ENCODE results near the gene PMS1.
"Not testable (repeated sequence)": the region's sequence is repeated elsewhere in the genome, so short reads cannot be mapped to it uniquely, and the experiment has no call there.

PMS1 gene

DNA sequence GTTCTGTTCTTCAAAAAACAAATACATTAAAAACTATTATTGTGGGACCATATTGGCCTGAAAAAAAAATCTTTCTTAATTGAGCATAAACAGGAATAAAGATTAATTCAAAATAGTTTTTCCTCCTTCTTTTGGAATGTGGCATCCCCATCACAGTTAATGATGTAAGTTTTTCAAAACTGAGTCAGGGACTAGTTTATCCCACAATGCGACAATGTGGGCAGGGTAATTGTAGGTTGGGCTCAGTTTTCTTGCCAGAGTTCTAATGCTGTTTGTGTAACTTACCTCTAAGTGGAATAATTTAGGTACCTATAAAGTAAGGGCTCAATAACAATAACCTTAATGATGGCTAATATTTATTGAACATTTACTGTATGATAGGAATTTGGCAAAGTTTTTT is 82.0 kb downstream of the PMS1 start:
- DNase-seq = no peak

DNA sequence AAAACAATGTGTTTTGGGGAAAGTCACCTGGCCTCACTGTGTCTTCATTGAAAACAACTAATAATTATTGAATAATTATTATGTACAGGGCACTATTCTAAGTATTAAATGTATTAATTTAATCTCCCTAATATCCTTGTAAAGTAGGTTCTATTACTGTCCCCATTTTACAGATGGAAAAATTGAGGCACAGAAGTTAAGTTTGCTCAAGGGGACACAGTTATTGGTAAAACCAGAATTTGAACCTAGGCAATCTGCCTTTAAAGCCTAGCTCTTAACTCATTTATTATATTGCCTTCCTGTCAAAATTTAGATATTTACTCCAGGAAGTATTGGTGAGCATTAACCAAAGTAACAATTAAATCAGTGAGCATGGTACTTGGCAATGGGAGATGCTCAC is 84.6 kb downstream of the PMS1 start:
- DNase-seq = no peak

DNA sequence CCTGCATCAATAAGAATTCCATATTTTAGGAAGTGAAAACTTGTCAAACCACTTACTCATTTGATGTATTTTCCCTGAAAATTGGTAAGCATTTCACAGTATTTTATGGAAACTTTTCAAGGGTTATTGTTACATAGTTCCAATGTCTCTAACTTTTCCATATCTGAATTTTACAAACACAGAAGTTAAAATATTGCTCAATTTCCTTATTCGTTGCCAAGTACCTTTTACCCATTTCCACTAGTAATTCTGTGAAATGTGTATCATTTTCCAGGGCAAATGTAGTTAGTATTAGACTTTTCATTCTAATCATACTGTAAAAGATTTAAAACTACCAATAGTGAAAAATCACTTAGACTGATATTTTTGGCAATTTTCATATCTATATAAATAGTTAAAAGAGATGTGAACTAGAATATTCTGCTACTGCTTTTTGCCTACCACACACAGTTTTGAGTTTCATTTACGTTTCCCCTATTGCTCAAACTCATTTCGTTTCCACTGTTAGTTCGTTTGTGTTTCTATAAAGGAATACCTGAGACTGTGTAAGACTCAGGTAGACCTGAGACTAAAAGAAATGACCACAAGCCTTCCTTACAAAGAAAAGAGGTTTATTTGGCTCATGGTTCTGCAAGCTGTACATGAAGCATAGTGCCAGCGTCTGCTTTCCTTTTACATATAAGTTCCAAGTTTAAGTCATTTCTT is 86.3 kb downstream of the PMS1 start:
- no peak for DNase-seq

DNA sequence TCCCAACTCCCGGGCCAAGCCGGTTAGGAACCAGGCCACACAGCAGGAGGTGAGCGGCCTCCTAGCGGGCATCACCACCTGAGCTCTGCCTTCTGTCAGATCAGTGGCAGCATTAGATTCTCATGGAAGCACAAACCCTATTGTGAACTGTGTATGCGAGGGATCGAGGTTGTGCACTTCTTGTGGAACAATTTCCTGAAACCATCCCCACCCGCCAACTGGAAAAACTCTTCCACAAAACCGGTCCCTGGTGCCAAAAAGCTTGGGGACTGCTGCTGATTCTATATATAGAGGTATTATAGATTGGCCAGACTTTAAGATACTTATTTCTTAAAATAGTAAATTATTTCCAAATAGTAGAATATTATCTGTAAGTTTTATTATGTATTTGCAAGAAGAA is 89.4 kb downstream of the PMS1 start:
- DNase-seq = no peak

DNA sequence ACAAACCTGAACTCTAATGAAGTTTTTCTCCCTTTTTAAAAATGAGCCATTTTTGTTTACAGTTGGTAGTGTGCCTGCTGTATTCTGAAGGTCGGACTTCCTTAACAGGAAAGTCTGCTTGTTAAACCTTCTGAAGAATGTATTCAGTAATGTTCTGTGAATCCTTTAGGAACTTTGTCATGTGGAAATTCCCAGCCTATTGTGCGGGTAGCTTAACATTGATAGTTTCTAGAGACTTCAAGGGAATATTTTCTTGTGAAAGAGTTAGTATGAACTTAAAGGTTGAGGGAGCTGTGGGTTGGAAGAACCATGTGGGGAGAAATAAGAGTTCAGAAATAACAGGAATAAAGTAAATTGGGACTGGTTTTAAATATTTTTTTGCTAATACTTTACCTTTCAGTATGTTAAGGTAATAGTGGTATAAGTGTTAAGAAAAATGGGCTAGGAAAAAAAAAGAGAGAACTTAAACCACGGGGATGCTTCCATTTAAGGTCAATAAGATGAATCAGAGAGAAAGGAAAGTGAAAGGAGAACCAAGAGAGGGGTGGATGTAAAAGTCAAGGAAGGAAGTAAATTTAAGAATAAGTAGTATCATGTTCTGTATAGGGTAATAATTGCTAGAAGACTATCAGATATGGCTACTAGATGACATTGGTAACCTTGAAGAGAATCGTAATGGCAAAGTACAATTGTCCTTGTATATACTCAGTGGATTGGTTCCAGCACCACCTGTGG is 90.5 kb downstream of the PMS1 start:
- no peak for DNase-seq

DNA sequence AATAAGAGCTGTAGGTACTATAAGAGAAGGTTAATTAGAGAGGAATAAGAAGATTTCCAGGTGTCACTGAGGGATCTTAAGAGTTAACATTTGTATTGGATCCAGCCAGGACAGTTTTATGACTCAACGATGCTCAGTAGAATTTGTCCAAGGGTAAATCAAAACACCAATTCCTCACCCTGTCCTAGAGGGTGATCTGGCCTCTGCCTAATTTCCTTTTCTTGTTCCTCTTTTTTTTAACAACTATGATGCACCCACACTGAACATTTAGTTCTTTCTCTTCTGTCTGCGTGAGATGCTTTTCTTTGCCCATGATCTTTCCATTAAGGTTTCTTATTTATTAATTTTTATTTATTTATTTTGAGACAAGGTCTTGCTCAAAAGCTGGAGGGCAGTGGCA is 92.0 kb downstream of the PMS1 start:
- DNase-seq = no peak

DNA sequence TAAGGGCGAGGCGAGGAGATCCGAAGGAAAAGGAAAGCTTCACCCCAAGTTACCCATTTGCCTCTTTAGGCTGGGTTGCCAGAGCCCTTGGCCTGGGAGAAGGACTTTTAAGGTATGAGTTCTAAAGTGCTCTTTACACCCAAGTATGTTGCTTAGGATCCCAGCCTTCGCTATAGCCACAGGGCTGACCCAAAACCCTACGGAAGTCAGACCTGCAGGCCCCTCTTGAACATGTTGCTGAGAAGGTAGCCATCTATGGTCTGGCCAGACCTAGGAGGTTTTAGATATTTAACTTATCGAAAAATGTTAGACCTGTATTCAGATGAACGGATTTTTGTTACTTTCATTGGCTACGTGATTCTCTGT is 95.4 kb downstream of the PMS1 start:
- no peak for DNase-seq

DNA sequence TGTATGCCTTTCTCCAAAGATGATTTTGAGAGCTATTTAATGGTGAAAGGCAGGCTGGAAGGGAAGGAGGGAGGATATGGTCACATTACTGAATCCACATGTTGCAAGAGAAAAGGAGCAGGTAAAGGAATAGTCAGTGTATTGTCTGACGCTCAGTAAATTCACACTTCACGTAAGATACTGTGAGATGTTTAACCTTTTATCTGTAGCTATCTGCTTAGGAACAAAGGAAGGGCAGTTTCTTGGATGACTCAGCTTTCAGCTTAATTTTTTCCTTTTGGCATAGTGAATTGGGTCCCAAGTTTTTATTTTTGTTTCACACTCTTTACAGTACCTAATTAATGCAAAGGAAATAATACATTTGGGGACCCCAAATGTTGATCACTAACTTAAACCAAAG is 96.2 kb downstream of the PMS1 start:
- DNase-seq = no peak

DNA sequence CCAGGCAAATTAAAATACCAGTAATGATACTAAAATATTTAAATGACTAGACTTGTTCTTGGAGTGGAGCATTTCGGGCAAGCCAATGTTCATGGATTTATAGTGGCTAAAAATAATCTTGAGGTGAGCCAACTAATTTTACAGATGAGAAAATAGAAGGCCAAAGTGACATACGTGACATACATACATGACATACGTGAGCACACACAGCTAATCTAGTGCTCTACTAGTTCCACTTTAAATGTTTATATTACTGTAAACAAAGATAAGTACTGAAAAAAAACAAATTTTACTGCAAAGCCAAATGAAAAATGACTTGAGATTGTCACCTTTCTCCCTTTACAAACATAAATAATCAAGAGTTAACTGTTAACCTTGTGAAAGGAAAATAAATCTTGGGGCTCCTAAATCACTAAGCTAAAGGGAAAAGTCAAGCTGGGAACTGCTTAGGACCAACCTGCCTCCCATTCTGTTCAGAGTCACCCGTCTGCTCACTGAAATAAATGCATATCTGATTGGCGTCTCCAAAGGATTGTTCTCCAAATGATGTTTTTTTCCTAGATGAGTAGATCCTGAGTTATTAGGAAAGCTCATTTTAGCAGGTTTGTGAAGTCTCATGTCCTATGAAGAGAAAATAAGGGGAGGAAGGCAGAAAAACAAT is 96.7 kb downstream of the PMS1 start:
- no peak for DNase-seq

DNA sequence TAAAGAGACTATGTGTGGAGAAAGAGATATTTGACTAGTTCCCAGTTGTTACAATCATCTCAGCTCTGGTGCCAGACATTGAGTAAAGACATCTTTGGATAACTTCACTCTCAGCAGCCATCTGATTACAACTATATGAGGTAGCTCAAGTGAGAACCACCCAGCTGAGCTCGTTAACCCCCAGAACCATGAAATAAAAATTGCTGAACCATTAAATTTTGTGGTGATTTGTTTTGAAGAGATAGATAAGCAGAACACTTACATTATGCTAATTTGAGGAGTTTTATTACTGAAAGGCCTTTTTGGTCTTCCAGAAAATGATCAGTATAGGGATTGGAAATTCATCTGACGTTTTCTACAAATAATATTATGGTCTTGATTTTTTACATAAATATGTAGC is 101.1 kb downstream of the PMS1 start:
- no peak for DNase-seq

DNA sequence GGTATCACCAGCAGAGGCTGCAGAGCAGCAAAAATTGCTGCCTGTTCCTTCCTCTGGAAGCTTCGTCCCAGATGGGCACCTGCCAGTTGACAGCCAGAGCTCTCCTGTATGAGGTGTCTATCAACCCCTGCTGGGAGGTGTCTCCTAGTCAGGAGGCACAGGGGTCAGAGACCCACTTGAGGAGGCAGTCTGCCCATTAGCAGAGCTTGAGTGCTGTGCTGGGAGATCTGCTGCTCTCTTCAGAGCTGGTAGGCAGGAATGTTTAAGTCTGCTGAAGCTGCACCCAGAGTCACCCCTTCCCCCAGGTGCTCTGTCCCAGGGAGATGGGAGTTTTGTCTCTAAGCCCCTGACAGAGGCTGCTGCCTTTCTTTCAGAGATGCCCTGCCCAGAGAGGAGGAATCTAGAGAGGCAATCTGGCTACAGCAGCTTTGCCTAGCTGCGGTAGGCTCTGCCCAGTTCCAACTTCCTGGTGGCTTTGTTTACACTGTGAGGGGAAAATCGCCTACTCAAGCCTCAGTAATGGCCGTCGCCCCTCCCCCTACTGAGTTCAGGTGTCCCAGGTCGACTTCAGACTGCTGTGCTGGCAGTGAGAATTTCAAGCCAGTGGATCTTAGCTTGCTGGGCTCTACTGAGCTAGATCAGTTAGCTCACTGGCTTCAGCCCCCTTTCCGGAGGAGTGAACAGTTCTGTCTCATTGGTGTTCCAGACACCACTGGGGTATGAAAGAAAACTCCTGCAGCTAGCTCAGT is 108.5 kb downstream of the PMS1 start:
- not testable (repeated sequence) for DNase-seq

DNA sequence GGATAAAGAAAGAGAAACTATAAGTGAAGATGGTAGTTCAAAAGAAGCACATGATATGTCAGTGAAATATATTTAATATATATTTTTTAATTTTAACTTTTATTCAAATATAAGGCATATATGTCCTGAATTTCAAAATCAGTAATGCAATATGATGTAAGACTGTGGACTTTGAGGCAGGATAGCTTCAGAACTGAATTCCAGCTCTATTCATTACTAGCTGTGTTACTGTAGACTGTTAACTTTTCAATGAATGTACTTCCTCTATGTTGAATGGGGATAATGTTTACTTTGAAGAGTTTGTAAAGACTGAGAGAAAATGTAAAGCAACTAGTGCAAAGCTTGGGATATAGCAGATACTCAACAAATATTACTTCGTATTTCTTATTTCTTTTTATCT is 112.6 kb downstream of the PMS1 start:
- no peak for DNase-seq

DNA sequence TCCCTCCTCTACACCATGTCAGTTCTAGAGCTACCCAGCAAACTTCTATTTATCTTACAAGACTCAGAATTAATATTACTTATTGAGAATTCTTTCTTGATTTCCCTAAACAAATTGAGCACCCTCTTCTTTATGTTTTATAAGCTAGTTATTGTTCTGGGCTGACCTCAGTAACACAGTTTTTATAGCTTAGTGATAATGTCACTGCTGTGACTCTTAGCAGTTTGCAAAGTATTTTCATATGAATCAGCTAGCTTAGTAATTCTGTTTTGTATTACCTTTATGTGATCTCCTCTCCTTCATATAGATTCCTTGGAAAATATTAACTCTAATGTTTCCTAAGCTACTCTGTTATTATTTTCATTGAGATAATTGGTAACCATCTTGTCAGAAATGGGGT is 114.9 kb downstream of the PMS1 start:
- DNase-seq = no peak

DNA sequence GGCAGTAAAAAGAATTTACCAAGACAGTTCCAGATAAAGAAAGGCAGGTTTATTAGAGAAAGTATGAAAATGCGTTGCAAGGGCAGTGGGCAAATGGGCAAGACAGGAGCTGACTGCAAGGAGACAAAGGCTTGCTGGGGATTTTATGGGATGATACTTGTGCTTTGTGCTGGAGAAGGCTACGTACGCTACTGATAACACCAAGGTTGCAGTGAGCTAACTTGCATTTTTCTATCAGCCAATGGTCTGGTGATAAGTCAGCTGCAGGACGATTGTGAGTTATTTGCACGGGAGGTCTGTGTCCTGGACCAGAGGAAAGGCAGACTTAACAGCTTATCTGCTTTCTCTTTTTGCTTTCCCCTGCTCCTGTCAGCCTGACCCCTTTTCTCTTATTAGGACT is 116.5 kb downstream of the PMS1 start:
- no peak for DNase-seq

DNA sequence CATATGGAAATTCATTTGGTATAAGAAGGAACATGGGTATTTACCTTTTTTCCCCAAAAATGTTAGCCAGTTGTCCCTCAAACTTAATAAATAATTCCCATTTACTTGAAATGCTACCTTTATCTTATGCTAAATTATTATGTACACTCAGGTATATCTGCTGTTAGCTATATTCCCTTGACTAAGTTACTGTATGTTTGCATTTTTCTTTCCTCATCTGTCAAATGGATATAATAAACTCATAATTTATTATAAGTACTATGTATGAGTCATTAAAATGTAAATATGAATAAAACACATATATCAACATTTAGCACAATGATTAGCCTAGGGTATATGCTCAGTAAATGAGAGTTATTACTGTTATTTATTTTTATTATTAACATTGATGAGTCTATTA is 117.4 kb downstream of the PMS1 start:
- no peak for DNase-seq

DNA sequence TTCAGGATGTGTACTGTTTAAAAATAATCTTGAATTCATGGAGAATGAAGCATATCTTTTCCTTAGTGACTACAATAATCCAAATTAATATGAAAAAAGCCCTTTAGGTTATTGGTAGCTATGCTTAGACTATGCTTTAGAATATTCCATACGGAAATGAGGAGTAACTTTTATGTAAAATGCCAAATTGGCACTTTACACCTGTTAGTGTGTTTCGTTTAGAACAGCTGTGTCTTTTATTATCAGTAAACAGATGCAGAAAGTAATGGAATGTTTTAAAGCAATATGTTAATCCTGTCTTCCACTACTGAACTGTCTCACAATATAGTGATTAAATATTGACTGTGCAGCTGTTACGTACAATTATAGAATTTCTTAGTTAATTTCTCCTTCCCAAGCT is 129.6 kb downstream of the PMS1 start:
- DNase-seq = no peak

DNA sequence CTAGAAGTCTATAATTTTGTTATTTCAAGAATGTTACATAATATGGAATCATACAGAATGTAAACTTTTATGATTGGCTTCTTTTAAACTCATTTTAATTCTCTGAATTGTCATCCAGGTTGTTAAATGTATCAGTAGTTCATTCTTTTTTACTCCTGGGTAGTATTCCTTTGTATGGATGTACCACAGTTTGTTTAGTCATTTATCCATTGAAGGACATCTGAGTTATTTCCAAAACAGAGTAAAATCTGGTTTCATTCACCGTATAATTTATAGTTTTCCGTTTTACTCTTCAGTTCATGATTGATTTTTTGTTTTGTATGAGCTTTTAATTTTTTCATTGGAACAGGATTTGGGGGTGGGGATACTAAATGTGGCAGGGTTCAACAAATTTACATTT is 132.4 kb downstream of the PMS1 start:
- DNase-seq = no peak

Data from NCI-H82 (cell line).